ENCODE data around the gene MARCHF6. TPM values are rescaled to one million over a fixed set of nuclear protein-coding genes. Genes with fewer than 3 reads are reported as not detected.

Gene MARCHF6
- total and polyA plus RNA-seq, 9 of the 15 experiments (the other 6 are each of a cell fraction or from before 2014, with no cell fraction given) = 74.1 to 456 (median 116) TPM

DNA sequence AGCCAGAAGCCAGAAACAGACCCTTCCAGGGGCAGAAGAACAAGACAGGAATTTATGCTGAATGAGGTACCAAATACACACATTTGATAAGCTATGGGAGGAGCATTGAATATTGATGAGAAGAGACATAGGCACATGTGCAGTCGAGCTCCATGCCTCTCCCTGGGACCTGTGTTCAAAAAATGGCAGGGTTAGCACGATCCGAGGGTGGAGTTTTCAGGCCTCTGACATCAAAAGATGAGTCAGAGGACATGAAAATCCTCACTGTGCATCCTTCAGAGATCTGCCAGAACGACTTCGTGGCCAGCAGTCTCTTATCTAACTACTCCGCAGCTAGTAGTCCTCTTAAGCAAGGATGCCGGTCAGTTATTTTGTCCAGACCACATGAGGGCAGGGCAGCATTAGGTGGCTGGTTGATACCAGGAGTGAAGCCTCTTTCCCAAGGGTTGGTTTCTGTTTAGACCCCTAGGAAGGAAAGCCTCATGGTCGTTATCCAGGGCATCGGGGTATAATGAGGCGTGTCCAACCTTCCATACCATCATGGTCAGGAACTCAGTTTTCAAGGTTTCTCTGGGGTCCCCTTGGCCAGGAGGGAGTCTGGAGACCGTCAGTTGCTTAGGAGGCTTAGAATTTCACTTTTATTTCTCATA, 34.2 kb upstream of the MARCHF6 start (continued):
- TF ChIP-seq TEAD4 (IDR thresholded peaks at IDR 0.05; ENCODE audit: low read length) (peak; percentile 74), TEAD4 (CRISPR knock-in tag; IDR thresholded peaks at IDR 0.05; ENCODE audit: borderline replicate concordance) (no peak), HMBOX1 (IDR thresholded peaks at IDR 0.05) (peak; percentile 99), BCOR (IDR thresholded peaks at IDR 0.05) (peak; percentile 84), NCOR1 (IDR thresholded peaks at IDR 0.05) (peak; percentile 50), MCM2 (IDR thresholded peaks at IDR 0.05; ENCODE audit: low read depth) (no peak), MEF2A (IDR thresholded peaks at IDR 0.05; ENCODE audit: control insufficient read depth, low read depth, low read length) (peak; percentile 64; the same call in 1 of the 2 replicates), BACH1 (tag; IDR thresholded peaks at IDR 0.05) (peak; percentile 53; the same call in 1 of the 2 replicates), FOSL1 (tag; conservative IDR thresholded peaks at IDR 0.05) (peak; percentile 96), RNF2 (IDR thresholded peaks at IDR 0.05) (peak; percentile 55; the same call in 1 of the 2 replicates), CXXC5 (CRISPR knock-in tag; IDR thresholded peaks at IDR 0.05) (peak; percentile 79), CTBP1 (IDR thresholded peaks at IDR 0.05; ENCODE audit: borderline replicate concordance) (peak; percentile 99), YBX1 (IDR thresholded peaks at IDR 0.05) (no peak), MAX (CRISPR knock-in tag; IDR thresholded peaks at IDR 0.05) (peak; percentile 60; the same call in 1 of the 2 replicates), SMAD2 (IDR thresholded peaks at IDR 0.05; ENCODE audit: low read depth, low read length) (no peak), ESRRA (IDR thresholded peaks at IDR 0.05; ENCODE audit: borderline replicate concordance, low read depth) (peak; percentile 38; the same call in 1 of the 2 replicates), TAF1 (IDR thresholded peaks at IDR 0.05; ENCODE audit: control insufficient read depth, extremely low read depth, insufficient read depth, low read length, severe bottlenecking) (peak; percentile 56), BRCA1 (IDR thresholded peaks at IDR 0.05) (no peak), BRCA1 (CRISPR knock-in tag; IDR thresholded peaks at IDR 0.05) (no peak), ZNF639 (CRISPR knock-in tag; conservative IDR thresholded peaks at IDR 0.05 in 1 of 2, IDR thresholded peaks at IDR 0.05 in 1 of 2) (0 out of 4 replicates have a peak, but pooled peaks of 1 of the 2 experiments have one; percentile 45), MAFK (IDR thresholded peaks at IDR 0.05; ENCODE audit: low read length) (peak; percentile 16; the same call in 1 of the 2 replicates), L3MBTL2 (IDR thresholded peaks at IDR 0.05) (peak; percentile 83), ZNF695 (CRISPR knock-in tag; IDR thresholded peaks at IDR 0.05) (0 out of 2 replicates have a peak, but pooled peaks have one; percentile 49), CC2D1A (IDR thresholded peaks at IDR 0.05) (peak; percentile 81), FOXK1 (CRISPR knock-in tag; IDR thresholded peaks at IDR 0.05; ENCODE audit: borderline replicate concordance) (no peak), ZNF655 (CRISPR knock-in tag; IDR thresholded peaks at IDR 0.05) (no peak), EHMT2 (IDR thresholded peaks at IDR 0.05) (no peak), ZNF584 (CRISPR knock-in tag; IDR thresholded peaks at IDR 0.05; ENCODE audit: low read depth) (0 out of 2 replicates have a peak, but pooled peaks have one; percentile 48)
